ENCODE results near the gene RPUSD3.

RPUSD3 gene

GRCh38 chr3:9828801-9829755 lies 14.7 kb downstream of the RPUSD3 start:
- FAIRE-seq: no peak

- no peak for FAIRE-seq
Measured at GRCh38 chr3:9826815-9827573, 16.8 kb downstream of the RPUSD3 start.

- FAIRE-seq: no peak
Measured at GRCh38 chr3:9825451-9826040, 18.3 kb downstream of the RPUSD3 start.

- no peak for FAIRE-seq
Measured at GRCh38 chr3:9820946-9821345, 22.9 kb downstream of the RPUSD3 start.

- no peak for FAIRE-seq
Measured at GRCh38 chr3:9820543-9820942, 23.3 kb downstream of the RPUSD3 start.

GRCh38 chr3:9818666-9819335 lies 25.0 kb downstream of the RPUSD3 start:
- no peak for FAIRE-seq

GRCh38 chr3:9817436-9817835 lies 26.4 kb downstream of the RPUSD3 start:
- FAIRE-seq: no peak

- no peak for FAIRE-seq
Measured at GRCh38 chr3:9815986-9816385, 27.8 kb downstream of the RPUSD3 start.

GRCh38 chr3:9812870-9813483 lies 30.8 kb downstream of the RPUSD3 start:
- no peak for FAIRE-seq

GRCh38 chr3:9810846-9811245 lies 33.0 kb downstream of the RPUSD3 start:
- no peak for FAIRE-seq

GRCh38 chr3:9810433-9810770 lies 33.4 kb downstream of the RPUSD3 start:
- FAIRE-seq: no peak

- FAIRE-seq: no peak
Measured at GRCh38 chr3:9809615-9810432, 34.0 kb downstream of the RPUSD3 start, which contains the start of gene TTLL3. Gene TTLL3, plus strand, starts transcription at chr3:9810262. Its CDS starts 400 bp downstream, at chr3:9810662.

GRCh38 chr3:9809239-9809614 lies 34.6 kb downstream of the RPUSD3 start:
- no peak for FAIRE-seq

- FAIRE-seq: no peak
Measured at GRCh38 chr3:9808345-9809037, 35.3 kb downstream of the RPUSD3 start.

GRCh38 chr3:9807981-9808344 lies 35.8 kb downstream of the RPUSD3 start:
- FAIRE-seq: no peak

GRCh38 chr3:9806688-9807589 lies 36.9 kb downstream of the RPUSD3 start:
- FAIRE-seq: no peak

- no peak for FAIRE-seq
Measured at GRCh38 chr3:9806137-9806536, 37.7 kb downstream of the RPUSD3 start.

- FAIRE-seq: no peak
Measured at GRCh38 chr3:9804996-9805395, 38.8 kb downstream of the RPUSD3 start.

GRCh38 chr3:9803494-9803893 lies 40.3 kb downstream of the RPUSD3 start:
- FAIRE-seq: no peak

- FAIRE-seq: no peak
Measured at GRCh38 chr3:9800529-9800928, 43.3 kb downstream of the RPUSD3 start.

All from A204.1 (cell line).